ENCODE measurements around the gene PDK4. TPM values are rescaled to one million over a fixed set of nuclear protein-coding genes. Genes with fewer than 3 reads are reported as not detected.

PDK4 gene
- total RNA-seq, 1 experiment from 2014 or later = 1.4 TPM

DNA sequence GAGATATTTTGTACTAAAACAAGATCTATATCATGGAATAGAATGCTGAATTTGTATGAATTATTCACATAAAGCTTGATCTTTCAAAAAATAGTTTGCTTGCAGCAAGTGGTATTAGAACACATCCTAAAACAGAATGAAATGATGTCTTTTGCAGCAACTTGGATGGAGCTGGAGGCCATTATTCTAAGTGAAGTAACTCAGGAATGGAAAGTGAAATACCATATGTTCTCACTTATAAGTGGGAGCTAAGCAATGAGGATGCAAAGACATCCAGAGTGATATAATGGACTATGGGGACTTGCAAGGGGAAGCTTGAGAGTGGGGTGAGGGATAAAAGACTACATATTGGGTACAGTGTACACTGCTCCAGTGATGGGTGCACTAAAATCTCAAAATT lies 56.9 kb downstream of the PDK4 start:
- H3K4me1 ChIP-seq = no peaks in the 10 kb centered on the region
- H3K27me3 ChIP-seq = no peaks in the 10 kb centered on the region

DNA sequence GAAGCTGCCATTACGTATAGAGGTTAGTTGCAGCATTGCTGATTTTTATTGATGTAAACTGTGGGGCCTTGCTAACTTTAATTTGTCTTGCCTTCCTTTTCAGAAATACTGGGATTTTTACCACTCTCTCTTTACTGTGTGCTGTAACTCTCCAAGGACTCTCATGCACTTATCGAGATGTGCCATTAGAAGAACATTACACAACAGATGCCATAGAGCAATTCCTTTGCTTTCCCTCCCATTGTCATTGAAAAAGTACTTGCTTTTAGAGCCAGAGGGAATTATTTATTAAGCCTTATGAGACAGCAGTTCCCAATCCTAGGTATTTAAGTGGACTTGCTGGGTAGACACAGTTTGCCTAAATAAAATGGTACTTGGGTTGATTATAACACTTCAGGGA lies 58.8 kb downstream of the PDK4 start:
- Histone ChIP-seq H3K27ac (no peak overlapping the region), H3K9me3 (replicated peaks) (no peaks in the 10 kb centered on the region), H3K27me3 (no peaks in the 10 kb centered on the region), H3K36me3 (no peaks in the 10 kb centered on the region), H3K4me1 (no peaks in the 10 kb centered on the region), H3K4me3 (no peak overlapping the region)
- DNase-seq = no peak

More for the DNA sequence above, 56.9 kb downstream of the PDK4 start:
- no peak for DNase-seq
- Histone ChIP-seq H3K9me3 (replicated peaks) (no peaks in the 10 kb centered on the region), H3K36me3 (no peaks in the 10 kb centered on the region), H3K4me3 (no peak overlapping the region), H3K27ac (no peak overlapping the region)

DNA sequence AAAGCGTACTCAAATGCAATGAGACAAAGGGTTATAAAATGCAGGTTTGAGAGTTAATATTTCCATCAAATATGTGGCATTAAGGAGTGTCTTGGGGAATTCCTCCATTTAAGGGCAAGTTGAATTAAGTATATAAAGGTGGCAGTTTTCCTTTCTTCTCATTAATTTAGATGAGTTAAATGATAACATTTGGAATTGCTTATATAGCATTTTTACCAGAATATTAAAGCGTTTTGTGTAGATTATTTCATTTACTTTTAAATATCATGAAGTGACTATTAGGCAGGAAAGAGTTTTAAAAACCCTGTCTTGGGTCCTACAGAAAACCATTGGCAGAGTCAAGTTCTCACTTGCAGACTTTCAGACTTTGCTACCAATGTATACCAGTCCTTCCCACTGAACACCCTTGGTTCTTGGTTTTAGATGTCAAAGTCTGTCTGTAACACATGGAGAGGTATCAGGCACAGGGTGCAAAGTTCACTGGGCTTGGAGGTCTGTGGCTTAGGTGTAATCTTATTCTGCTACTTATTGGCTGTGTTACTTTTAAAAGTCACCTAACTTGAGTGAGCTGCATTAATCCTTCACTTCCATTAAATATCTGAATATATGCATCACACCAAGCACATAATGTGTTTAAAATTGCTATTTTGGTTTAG lies 59.5 kb downstream of the PDK4 start:
- H3K9me3 ChIP-seq (replicated peaks) = no peaks in the 10 kb centered on the region
- H3K4me3 ChIP-seq = no peak overlapping the region
- no peaks in the 10 kb centered on the region for H3K4me1 ChIP-seq
- no peak overlapping the region for H3K27ac ChIP-seq
- H3K27me3 ChIP-seq = no peaks in the 10 kb centered on the region
- H3K36me3 ChIP-seq = no peaks in the 10 kb centered on the region
- no peak for DNase-seq

GRCh38 chr7:95535662-95536061 lies 60.7 kb downstream of the PDK4 start:
- H3K4me3 ChIP-seq = no peak overlapping the region
- no peaks in the 10 kb centered on the region for H3K4me1 ChIP-seq
- no peaks in the 10 kb centered on the region for H3K9me3 ChIP-seq (replicated peaks)
- H3K27me3 ChIP-seq = no peaks in the 10 kb centered on the region
- no peak for DNase-seq
- no peaks in the 10 kb centered on the region for H3K36me3 ChIP-seq
- no peak overlapping the region for H3K27ac ChIP-seq

- H3K27me3 ChIP-seq = no peaks in the 10 kb centered on the region
- DNase-seq = no peak
- no peaks in the 10 kb centered on the region for H3K36me3 ChIP-seq
- no peaks in the 10 kb centered on the region for H3K9me3 ChIP-seq (replicated peaks)
- H3K27ac ChIP-seq = no peak overlapping the region
- no peak overlapping the region for H3K4me3 ChIP-seq
- no peaks in the 10 kb centered on the region for H3K4me1 ChIP-seq
These were observed 61.5 kb downstream of the PDK4 start for GRCh38 chr7:95534796-95535195.

Other genes with a start within 250 kb of the PDK4 start
- not detected in 2 replicates for gene PON3, start 200.1 kb downstream of the PDK4 start, total RNA-seq (2014; rRNA removed; shearing (Covaris generic))
- 117 and 142 TPM in 2 replicates for gene PON2, start 161.5 kb downstream of the PDK4 start, total RNA-seq (2014; rRNA removed; shearing (Covaris generic))
- 0.08 and 0.15 TPM in 2 replicates for gene ASB4, start 110.6 kb downstream of the PDK4 start, total RNA-seq (2014; rRNA removed; shearing (Covaris generic))
- 7.9 and 11.9 TPM in 2 replicates for gene DYNC1I1, start 176.0 kb upstream of the PDK4 start, total RNA-seq (2014; rRNA removed; shearing (Covaris generic))